Measurements from ENCODE around the gene RGMA. TPM values are rescaled to one million over a fixed set of nuclear protein-coding genes. Genes with fewer than 3 reads are reported as not detected.

Gene RGMA
- total RNA-seq, 1 donor from 2014 or later: 0.34 TPM

DNA sequence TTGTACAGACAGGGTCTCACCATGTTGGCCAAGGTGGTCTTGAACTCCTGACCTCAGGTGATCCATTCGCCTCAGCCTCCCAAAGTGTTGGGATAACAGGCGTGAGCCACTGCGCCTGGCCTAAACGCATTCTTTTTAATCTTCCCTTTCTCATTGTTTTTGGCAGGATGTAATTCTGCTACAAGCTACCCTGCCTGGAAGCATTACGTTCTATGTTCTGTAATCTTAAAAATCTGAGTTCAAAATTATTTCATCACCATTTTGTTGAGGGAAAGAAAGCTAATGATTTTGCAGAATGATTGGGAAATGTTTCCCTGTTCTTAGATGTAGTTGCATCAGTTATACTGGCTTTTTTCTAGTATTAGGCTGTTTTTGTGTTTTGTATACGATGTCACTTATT lies 71.5 kb downstream of the RGMA start:
- Mint-ChIP-seq H3K27ac (no peak overlapping the region), H3K4me1 (ENCODE audit: low read depth) (peaks cover 60% of the 10 kb centered on the region), H3K9me3 (no peaks in the 10 kb centered on the region), H3K36me3 (ENCODE audit: low read depth) (peaks cover 77% of the 10 kb centered on the region), H3K4me3 (no peak overlapping the region), H3K27me3 (ENCODE audit: insufficient read depth) (no peaks in the 10 kb centered on the region)
- DNase-seq (ENCODE audit: low spot score): no peak
- intact Hi-C loops (cut with micrococcal nuclease): no loop called here

DNA sequence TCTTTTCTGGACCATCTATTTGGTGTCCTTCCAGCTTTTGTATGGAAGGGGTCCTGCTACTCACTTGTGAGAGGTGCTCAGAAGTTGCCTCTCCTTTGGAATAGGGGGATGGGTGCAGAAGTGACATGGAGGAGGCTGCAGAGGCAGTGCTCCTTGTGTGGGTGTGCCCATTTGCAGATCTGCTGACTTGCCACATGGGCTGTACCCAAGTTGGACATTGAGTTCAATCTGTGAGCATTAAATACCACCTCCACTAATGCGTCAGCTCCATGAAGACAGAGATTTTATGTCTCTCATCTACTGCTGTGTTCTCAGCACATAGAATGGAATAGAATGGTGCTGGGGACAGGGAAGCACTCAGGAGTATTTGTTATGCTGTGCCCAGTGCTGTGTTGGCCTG lies 76.2 kb downstream of the RGMA start:
- Mint-ChIP-seq H3K36me3 (ENCODE audit: low read depth) (peaks cover 68% of the 10 kb centered on the region), H3K9me3 (no peaks in the 10 kb centered on the region), H3K27ac (peak overlapping the region; percentile 19), H3K27me3 (ENCODE audit: insufficient read depth) (no peaks in the 10 kb centered on the region), H3K4me1 (ENCODE audit: low read depth) (peaks cover 15% of the 10 kb centered on the region), H3K4me3 (no peak overlapping the region)
- intact Hi-C loops (cut with micrococcal nuclease): no loop called here
- no peak for DNase-seq (ENCODE audit: low spot score)

DNA sequence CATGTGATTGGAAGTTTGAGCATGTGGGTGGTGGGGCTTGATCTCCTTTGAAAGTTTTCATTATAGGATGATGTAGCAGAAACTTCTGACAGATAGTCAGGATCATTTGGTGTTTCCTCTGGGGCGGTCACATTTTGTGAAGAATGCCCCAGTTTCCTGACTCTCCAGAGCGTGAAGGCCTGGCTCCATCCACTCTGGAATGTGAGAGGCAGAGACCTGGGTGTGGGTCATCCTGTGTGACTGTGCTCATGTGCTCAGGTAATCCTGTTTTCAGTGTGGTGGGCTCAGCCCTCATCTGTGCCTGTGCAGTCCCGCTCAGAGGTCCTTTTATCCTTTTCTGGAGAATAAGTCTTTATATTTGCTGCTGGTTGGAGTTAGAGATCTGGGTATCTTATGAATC lies 81.0 kb downstream of the RGMA start:
- intact Hi-C loops (cut with micrococcal nuclease): no loop called here
- Mint-ChIP-seq H3K27ac (no peak overlapping the region), H3K4me1 (ENCODE audit: low read depth) (peaks cover 5% of the 10 kb centered on the region), H3K27me3 (ENCODE audit: insufficient read depth) (no peaks in the 10 kb centered on the region), H3K4me3 (no peak overlapping the region), H3K9me3 (no peaks in the 10 kb centered on the region), H3K36me3 (ENCODE audit: low read depth) (peaks cover 59% of the 10 kb centered on the region)
- DNase-seq (ENCODE audit: low spot score): no peak

DNA sequence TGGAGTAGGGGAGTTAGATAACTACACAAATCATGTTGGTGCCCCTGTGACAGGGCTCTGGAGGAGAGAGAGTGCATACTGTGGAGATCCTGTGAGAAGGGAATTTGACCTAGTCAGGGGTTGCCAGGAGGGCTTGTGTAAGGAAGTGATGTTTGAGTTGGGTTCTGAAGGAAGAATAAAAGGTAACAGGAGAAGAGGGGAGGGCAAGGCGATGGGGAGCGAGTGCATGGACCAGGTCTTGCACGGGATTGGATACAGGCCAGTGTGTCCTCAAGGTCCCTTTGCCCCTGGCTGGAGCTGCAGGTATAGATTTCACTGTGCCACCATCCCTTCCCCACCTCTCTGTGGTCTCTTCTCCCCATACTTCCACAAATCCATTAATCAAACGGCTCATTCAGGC lies 83.9 kb downstream of the RGMA start:
- Mint-ChIP-seq H3K27ac (no peak overlapping the region), H3K9me3 (no peaks in the 10 kb centered on the region), H3K4me3 (no peak overlapping the region), H3K27me3 (ENCODE audit: insufficient read depth) (no peaks in the 10 kb centered on the region), H3K36me3 (ENCODE audit: low read depth) (peaks cover 58% of the 10 kb centered on the region), H3K4me1 (ENCODE audit: low read depth) (peaks cover 5% of the 10 kb centered on the region)
- DNase-seq (ENCODE audit: low spot score): no peak
- intact Hi-C loops (cut with micrococcal nuclease): loop anchor here (2.0 kb wide), 1 partner anchor 14 kb away; no protein-coding TSS in a partner anchor

DNA sequence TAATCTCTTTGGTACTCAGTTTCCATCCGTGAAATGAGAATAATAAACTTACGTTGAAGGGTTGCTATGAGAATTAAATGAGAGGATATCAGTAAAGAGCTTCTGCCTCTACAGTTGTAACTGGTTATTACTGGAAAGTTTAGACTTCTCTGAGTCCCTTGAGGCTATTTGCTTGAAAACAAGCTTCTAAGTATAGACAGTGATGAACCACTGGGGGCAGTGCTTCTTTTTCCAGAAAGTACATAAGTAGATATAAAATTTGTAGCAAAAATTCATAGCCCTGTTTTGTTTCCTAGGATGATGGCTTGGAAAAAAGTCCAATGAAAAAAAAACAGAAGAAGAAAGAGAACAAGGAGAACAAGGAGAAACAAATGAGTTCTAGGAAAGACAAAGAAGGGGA lies 87.1 kb downstream of the RGMA start:
- Mint-ChIP-seq H3K27me3 (ENCODE audit: insufficient read depth) (no peaks in the 10 kb centered on the region), H3K27ac (no peak overlapping the region), H3K36me3 (ENCODE audit: low read depth) (peaks cover 57% of the 10 kb centered on the region), H3K9me3 (no peaks in the 10 kb centered on the region), H3K4me3 (no peak overlapping the region), H3K4me1 (ENCODE audit: low read depth) (peaks cover 14% of the 10 kb centered on the region)
- DNase-seq (ENCODE audit: low spot score): no peak
- intact Hi-C loops (cut with micrococcal nuclease): no loop called here

DNA sequence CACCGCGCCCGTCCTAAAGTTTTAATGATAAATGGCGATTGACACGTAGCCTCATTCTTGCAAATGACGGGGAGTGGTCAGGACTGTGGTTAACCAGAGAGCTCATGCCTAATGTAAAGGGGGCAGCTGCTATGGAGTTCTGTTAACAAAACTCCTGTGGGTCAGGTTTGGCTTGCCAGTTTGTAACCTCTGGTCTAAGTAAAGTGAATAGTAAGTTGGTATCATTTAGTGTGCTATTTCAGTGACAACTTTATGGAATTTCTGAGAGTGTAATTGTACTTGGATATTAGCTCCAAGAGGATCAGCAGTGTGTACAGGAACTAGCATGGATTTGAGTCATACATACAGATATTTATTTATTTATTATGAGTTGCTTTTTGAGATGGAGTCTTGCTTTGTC lies 87.9 kb downstream of the RGMA start:
- H3K36me3 Mint-ChIP-seq (ENCODE audit: low read depth): peaks cover 62% of the 10 kb centered on the region
- no peak for DNase-seq (ENCODE audit: low spot score)
- H3K27me3 Mint-ChIP-seq (ENCODE audit: insufficient read depth): no peaks in the 10 kb centered on the region
- H3K4me3 Mint-ChIP-seq: no peak overlapping the region
- no peaks in the 10 kb centered on the region for H3K9me3 Mint-ChIP-seq
- peaks cover 14% of the 10 kb centered on the region for H3K4me1 Mint-ChIP-seq (ENCODE audit: low read depth)
- intact Hi-C loops (cut with micrococcal nuclease): no loop called here
- no peak overlapping the region for H3K27ac Mint-ChIP-seq

DNA sequence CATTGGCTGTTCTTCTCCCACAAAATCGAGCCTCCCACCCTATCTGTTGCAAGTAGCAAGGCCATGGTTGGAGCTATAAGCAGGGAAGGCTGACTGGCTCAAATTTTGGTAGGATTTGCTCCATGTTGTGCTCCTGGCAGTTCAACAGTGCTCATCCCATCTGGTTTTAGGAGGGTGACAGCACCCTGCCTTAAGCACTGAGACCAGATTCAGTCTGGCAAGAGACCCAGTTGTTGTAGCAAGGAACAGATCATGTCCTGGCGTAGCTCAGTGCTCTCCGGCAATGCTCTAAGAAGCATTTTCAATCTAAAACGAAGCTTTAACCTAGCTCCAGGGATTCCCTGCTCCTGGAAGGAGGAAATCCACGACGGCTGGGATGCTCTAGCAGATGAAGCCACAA lies 91.2 kb downstream of the RGMA start:
- Mint-ChIP-seq H3K4me1 (ENCODE audit: low read depth) (peaks cover 24% of the 10 kb centered on the region), H3K27me3 (ENCODE audit: insufficient read depth) (no peaks in the 10 kb centered on the region), H3K4me3 (no peak overlapping the region), H3K27ac (peak overlapping the region; percentile 35), H3K9me3 (no peaks in the 10 kb centered on the region), H3K36me3 (ENCODE audit: low read depth) (peaks cover 54% of the 10 kb centered on the region)
- intact Hi-C loops (cut with micrococcal nuclease): loop anchor here (5.0 kb wide), 1 partner anchor 46 kb away; no protein-coding TSS in a partner anchor
- DNase-seq (ENCODE audit: low spot score): no peak

DNA sequence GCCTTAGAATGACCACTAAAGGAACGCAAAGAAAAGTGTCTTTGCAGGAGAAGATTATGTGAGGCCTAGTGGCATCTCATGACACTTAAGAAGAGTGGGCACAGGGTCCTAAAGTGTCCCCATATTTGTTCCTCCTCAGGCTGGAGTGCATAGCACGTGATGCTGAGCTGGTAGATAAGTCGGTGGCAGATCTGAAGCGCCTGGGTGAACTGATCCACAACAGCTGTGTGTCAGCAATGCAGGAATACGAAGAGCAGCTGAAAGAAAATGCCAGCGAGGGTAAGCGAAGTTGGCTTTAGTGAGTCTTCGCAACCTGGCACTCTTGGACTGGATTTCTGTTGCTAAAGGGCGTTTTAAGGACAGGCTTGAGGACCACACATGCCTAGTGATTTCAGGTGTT lies 96.3 kb downstream of the RGMA start:
- Mint-ChIP-seq H3K27ac (no peak overlapping the region), H3K4me1 (ENCODE audit: low read depth) (peaks cover 19% of the 10 kb centered on the region), H3K36me3 (ENCODE audit: low read depth) (peaks cover 60% of the 10 kb centered on the region), H3K4me3 (no peak overlapping the region), H3K9me3 (no peaks in the 10 kb centered on the region), H3K27me3 (ENCODE audit: insufficient read depth) (no peaks in the 10 kb centered on the region)
- DNase-seq (ENCODE audit: low spot score): no peak
- intact Hi-C loops (cut with micrococcal nuclease): no loop called here

DNA sequence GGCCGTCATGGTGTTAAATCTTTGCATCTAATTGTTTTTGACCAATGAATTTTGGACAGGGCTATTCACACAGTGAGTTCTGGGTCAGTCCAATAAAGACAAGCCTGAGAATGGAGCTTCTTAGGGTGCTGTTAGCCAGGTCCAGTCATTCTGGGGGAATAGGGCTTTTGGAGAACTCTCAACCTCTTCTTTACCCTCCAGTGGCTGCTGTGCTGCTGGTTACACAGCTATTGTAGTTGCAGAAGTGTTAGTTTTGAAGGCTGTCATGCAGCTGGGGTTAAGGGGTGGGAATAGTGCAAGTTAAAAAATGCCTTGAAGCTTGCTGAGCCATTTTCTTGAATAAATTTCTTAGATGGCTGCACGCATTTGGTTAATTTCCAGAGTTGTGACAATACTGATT lies 99.0 kb downstream of the RGMA start:
- H3K4me3 Mint-ChIP-seq: no peak overlapping the region
- intact Hi-C loops (cut with micrococcal nuclease): loop anchor here (2.0 kb wide), 1 partner anchor 15 kb away; no protein-coding TSS in a partner anchor
- H3K4me1 Mint-ChIP-seq (ENCODE audit: low read depth): peaks cover 14% of the 10 kb centered on the region
- no peaks in the 10 kb centered on the region for H3K27me3 Mint-ChIP-seq (ENCODE audit: insufficient read depth)
- DNase-seq (ENCODE audit: low spot score): no peak
- H3K9me3 Mint-ChIP-seq: no peaks in the 10 kb centered on the region
- no peak overlapping the region for H3K27ac Mint-ChIP-seq
- peaks cover 53% of the 10 kb centered on the region for H3K36me3 Mint-ChIP-seq (ENCODE audit: low read depth)

DNA sequence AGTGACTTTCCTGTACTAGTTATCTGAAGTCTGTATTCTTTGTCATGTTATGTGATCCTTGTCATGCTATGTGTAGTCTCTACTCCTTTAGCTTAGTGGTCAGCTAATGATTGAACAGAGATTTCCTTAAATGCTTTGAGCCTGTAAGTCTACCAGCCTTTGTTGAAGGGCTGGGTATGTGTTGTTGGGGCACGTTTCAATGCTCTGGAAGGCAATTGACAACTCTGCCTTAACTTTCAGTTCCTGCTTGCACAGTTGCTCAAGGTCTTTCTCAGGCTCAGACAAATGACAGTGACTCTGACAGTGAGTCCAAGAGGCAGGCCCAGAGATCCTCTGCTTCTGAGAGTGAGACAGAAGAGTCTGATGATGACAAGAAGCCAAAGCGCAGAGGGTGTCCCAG lies 99.5 kb downstream of the RGMA start:
- intact Hi-C loops (cut with micrococcal nuclease): no loop called here
- DNase-seq (ENCODE audit: low spot score): no peak
- no peak overlapping the region for H3K27ac Mint-ChIP-seq
- H3K36me3 Mint-ChIP-seq (ENCODE audit: low read depth): peaks cover 49% of the 10 kb centered on the region
- H3K4me3 Mint-ChIP-seq: no peak overlapping the region
- no peaks in the 10 kb centered on the region for H3K27me3 Mint-ChIP-seq (ENCODE audit: insufficient read depth)
- no peaks in the 10 kb centered on the region for H3K9me3 Mint-ChIP-seq
- peaks cover 9% of the 10 kb centered on the region for H3K4me1 Mint-ChIP-seq (ENCODE audit: low read depth)

Other genes with a start within 250 kb of the RGMA start
- gene CHD2, start 188.9 kb downstream of the RGMA start, total RNA-seq: 102 and 104 TPM in 2 replicates

Data from activated T-helper 1 cell treated with anti-CD3 and anti-CD28 coated beads, Interleukin-12 subunit alpha, Interleukin-12 subunit beta, Interleukin-2, Interleukin-4 antibody, amounts not matched to agents 30 ng/mL and 10 ng/mL and 1 ng/mL, durations not matched to agents 14 hours and 24 hours and 36 hours (primary cell).